Caco-2 (cell line): ENCODE measurements around the gene LRMDA. TPM values are rescaled to one million over a fixed set of nuclear protein-coding genes. Genes with fewer than 3 reads are reported as not detected.

Source experiments
- BruUV-seq: library from RNA; stranded (reverse); fragments of 400-500 nt; replicated peaks from 2 replicates; lab custom pipeline; 2021; lab: Mats Ljungman, UMichigan
- CTCF ChIA-PET: fragments of 300-600 bp; sonication (Branson Sonifier 250); formaldehyde crosslinking; loops from one replicate; lab custom pipeline; 2022; ENCODE audit warnings: antibody characterized with exemption; lab: Charles Lee
- POLR2A ChIA-PET: fragments of 300-600 bp; sonication (Branson Sonifier 250); formaldehyde crosslinking; loops from one replicate; lab custom pipeline; 2022; ENCODE audit warnings: antibody characterized with exemption; lab: Charles Lee
- DNase-seq, 2 experiments: peaks; one replicate each; pipeline versions ENCODE4 v3.0.0 to v3.0.0-alpha.2; 2020 to 2022
- H3K27me3 ChIP-seq: replicated peaks from 2 replicates; pipeline ENCODE4 v1.6.0; 2011; ENCODE audit warnings: low read length; ENCODE audit not compliant: control insufficient read depth, insufficient read depth
- H3K36me3 ChIP-seq: 2 replicates; pipeline ENCODE4 v1.5.1; 2011; ENCODE audit warnings: low read length; ENCODE audit not compliant: control insufficient read depth, insufficient read depth
- H3K4me1 ChIP-seq: fragments of 250-450 bp; sonication (Bioruptor Pico); 2 replicates; pipeline ENCODE4 v1.5.1; 2020; ENCODE audit warnings: mild to moderate bottlenecking
- H3K4me3 ChIP-seq: 2 replicates; pipeline ENCODE4 v1.5.1; 2011; ENCODE audit warnings: low read depth, mild to moderate bottlenecking, control low read depth, low read length
- H3K9me3 ChIP-seq: fragments of 250-450 bp; sonication (Bioruptor Pico); 2 replicates; pipeline ENCODE4 v1.5.1; 2020; ENCODE audit warnings: mild to moderate bottlenecking, moderate library complexity
- H3K27ac Mint-ChIP-seq: one replicate; pipeline ENCODE4 v1.8.0; 2022; ENCODE audit warnings: mixed read lengths; ENCODE audit not compliant: unreplicated experiment
- H3K27me3 Mint-ChIP-seq: one replicate; pipeline ENCODE4 v1.8.0; 2022; ENCODE audit warnings: mixed read lengths; ENCODE audit not compliant: insufficient read depth, unreplicated experiment
- H3K36me3 Mint-ChIP-seq: one replicate; pipeline ENCODE4 v1.8.0; 2022; ENCODE audit warnings: mild to moderate bottlenecking, mixed read lengths; ENCODE audit not compliant: insufficient read depth, unreplicated experiment
- H3K4me1 Mint-ChIP-seq: one replicate; pipeline ENCODE4 v1.8.0; 2022; ENCODE audit warnings: low read depth, mixed read lengths; ENCODE audit not compliant: unreplicated experiment
- H3K4me3 Mint-ChIP-seq: one replicate; pipeline ENCODE4 v1.8.0; 2022; ENCODE audit warnings: mild to moderate bottlenecking, moderate library complexity, mixed read lengths; ENCODE audit not compliant: unreplicated experiment
- H3K9me3 Mint-ChIP-seq: one replicate; pipeline ENCODE4 v1.8.0; 2022; ENCODE audit warnings: mixed read lengths; ENCODE audit not compliant: unreplicated experiment
- intact Hi-C: fragments of 100-400 bp; cut with micrococcal nuclease; formaldehyde crosslinking; loops from one replicate; pipeline ENCODE4 v1.10.0; 2022; ENCODE audit not compliant: unreplicated experiment
- total RNA-seq: library from RNA; stranded (reverse); gene quantifications from 2 replicates; pipeline ENCODE4 v1.2.3, GENCODE V29; 2022
- TF ChIP-seq, protein P1 (sequence below), 2 experiments: fragments of 200-600 bp in 1 of 2; IDR thresholded peaks; 1 replicate in 1 of 2; 2 replicates in 1 of 2; pipeline versions ENCODE4 v1.5.1 to v1.8.0; 2011 to 2022; ENCODE audit warnings: antibody characterized with exemption in 1 of 2, control low read depth in 1 of 2, inconsistent platforms in 1 of 2, low read depth in 1 of 2, low read length in 1 of 2, mild to moderate bottlenecking in 1 of 2, moderate library complexity in 1 of 2; ENCODE audit not compliant: insufficient read depth in 1 of 2, severe bottlenecking in 1 of 2, unreplicated experiment in 1 of 2

Gene LRMDA
- total RNA-seq, 1 experiment from 2014 or later = 18.5 TPM

GRCh38 chr10:76002262-76002854, 570.9 kb downstream of the LRMDA start:
- DNase-seq = no peak
- CTCF ChIA-PET = no interaction called here
- Histone ChIP-seq H3K9me3 (no peaks in the 10 kb centered on the region), H3K27me3 (no peaks in the 10 kb centered on the region), H3K4me3 (no peak overlapping the region), H3K36me3 (no peaks in the 10 kb centered on the region), H3K4me1 (no peaks in the 10 kb centered on the region)
- no TSS peak for BruUV-seq
- H3K4me1 Mint-ChIP-seq = no peaks in the 10 kb centered on the region
- POLR2A ChIA-PET = no interaction called here
- no peaks in the 10 kb centered on the region for H3K9me3 Mint-ChIP-seq
- H3K36me3 Mint-ChIP-seq = no peaks in the 10 kb centered on the region
- H3K4me3 Mint-ChIP-seq = no peak overlapping the region
- no peak overlapping the region for H3K27ac Mint-ChIP-seq
- intact Hi-C loops = no loop called here
- H3K27me3 Mint-ChIP-seq = no peaks in the 10 kb centered on the region
- TF ChIP-seq, protein P1, sequence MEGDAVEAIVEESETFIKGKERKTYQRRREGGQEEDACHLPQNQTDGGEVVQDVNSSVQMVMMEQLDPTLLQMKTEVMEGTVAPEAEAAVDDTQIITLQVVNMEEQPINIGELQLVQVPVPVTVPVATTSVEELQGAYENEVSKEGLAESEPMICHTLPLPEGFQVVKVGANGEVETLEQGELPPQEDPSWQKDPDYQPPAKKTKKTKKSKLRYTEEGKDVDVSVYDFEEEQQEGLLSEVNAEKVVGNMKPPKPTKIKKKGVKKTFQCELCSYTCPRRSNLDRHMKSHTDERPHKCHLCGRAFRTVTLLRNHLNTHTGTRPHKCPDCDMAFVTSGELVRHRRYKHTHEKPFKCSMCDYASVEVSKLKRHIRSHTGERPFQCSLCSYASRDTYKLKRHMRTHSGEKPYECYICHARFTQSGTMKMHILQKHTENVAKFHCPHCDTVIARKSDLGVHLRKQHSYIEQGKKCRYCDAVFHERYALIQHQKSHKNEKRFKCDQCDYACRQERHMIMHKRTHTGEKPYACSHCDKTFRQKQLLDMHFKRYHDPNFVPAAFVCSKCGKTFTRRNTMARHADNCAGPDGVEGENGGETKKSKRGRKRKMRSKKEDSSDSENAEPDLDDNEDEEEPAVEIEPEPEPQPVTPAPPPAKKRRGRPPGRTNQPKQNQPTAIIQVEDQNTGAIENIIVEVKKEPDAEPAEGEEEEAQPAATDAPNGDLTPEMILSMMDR (IDR thresholded peaks at IDR 0.05; ENCODE audit: insufficient read depth in 1 of 2, low read depth in 1 of 2, low read length in 1 of 2, severe bottlenecking in 1 of 2, unreplicated experiment in 1 of 2) = no peak

GRCh38 chr10:76007667-76008181, 576.3 kb downstream of the LRMDA start:
- Mint-ChIP-seq H3K4me3 (no peak overlapping the region), H3K4me1 (peaks cover 6% of the 10 kb centered on the region)
- H3K4me1 ChIP-seq = no peaks in the 10 kb centered on the region

GRCh38 chr10:76009531-76009930, 578.1 kb downstream of the LRMDA start:
- no TSS peak for BruUV-seq
- Histone ChIP-seq H3K9me3 (no peaks in the 10 kb centered on the region), H3K36me3 (no peaks in the 10 kb centered on the region), H3K27me3 (no peaks in the 10 kb centered on the region), H3K4me3 (no peak overlapping the region), H3K4me1 (no peaks in the 10 kb centered on the region)
- CTCF ChIA-PET = no interaction called here
- TF ChIP-seq, protein P1 (IDR thresholded peaks at IDR 0.05; ENCODE audit: insufficient read depth in 1 of 2, low read depth in 1 of 2, low read length in 1 of 2, severe bottlenecking in 1 of 2, unreplicated experiment in 1 of 2) = no peak
- intact Hi-C loops = no loop called here
- H3K27ac Mint-ChIP-seq = peak overlapping the region; percentile 35
- H3K4me1 Mint-ChIP-seq = peaks cover 6% of the 10 kb centered on the region
- POLR2A ChIA-PET = no interaction called here
- H3K9me3 Mint-ChIP-seq = no peaks in the 10 kb centered on the region
- peaks cover 6% of the 10 kb centered on the region for H3K36me3 Mint-ChIP-seq
- no peak overlapping the region for H3K4me3 Mint-ChIP-seq
- DNase-seq = no peak
- H3K27me3 Mint-ChIP-seq = no peaks in the 10 kb centered on the region

More at GRCh38 chr10:76007667-76008181, 576.3 kb downstream of the LRMDA start:
- no peaks in the 10 kb centered on the region for H3K27me3 ChIP-seq
- TF ChIP-seq, protein P1 (IDR thresholded peaks at IDR 0.05; ENCODE audit: insufficient read depth in 1 of 2, low read depth in 1 of 2, low read length in 1 of 2, severe bottlenecking in 1 of 2, unreplicated experiment in 1 of 2) = no peak
- Mint-ChIP-seq H3K9me3 (no peaks in the 10 kb centered on the region), H3K36me3 (no peaks in the 10 kb centered on the region), H3K27ac (no peak overlapping the region), H3K27me3 (no peaks in the 10 kb centered on the region)
- no peaks in the 10 kb centered on the region for H3K36me3 ChIP-seq
- H3K9me3 ChIP-seq = no peaks in the 10 kb centered on the region
- no peak overlapping the region for H3K4me3 ChIP-seq
- no peak for DNase-seq
- no TSS peak for BruUV-seq
- CTCF ChIA-PET = no interaction called here
- intact Hi-C loops = no loop called here
- POLR2A ChIA-PET = no interaction called here
